ENCODE results near the gene NSUN2. TPM values are rescaled to one million over a fixed set of nuclear protein-coding genes. Genes with fewer than 3 reads are reported as not detected.

Gene NSUN2
- polyA plus RNA-seq, 2 of the 4 experiments (the other 2 are of a cell fraction) = 95.7 to 101 TPM

- Histone ChIP-seq H3K4me3 (no peak overlapping the region), H3K9me3 (no peaks in the 10 kb centered on the region), H3K4me1 (no peaks in the 10 kb centered on the region), H3K4me2 (no peak overlapping the region), H3K27ac (no peak overlapping the region)
- no peak; a peak in 1 of 6 replicates for ATAC-seq
- no peak for DNase-seq (ENCODE audit: low read depth in 1 of 2, low spot score in 1 of 2)
- ChIA-PET CTCF (interaction anchor here (1.1 kb wide), 1 partner anchor 20 kb away, joined by 7 read pairs; no protein-coding TSS in a partner anchor), POLR2A (no interaction called here)
- no peak for TF ChIP-seq JUNB (IDR thresholded peaks at IDR 0.05)
- TF ChIP-seq EP300 (IDR thresholded peaks at IDR 0.05) = no peak
- no peak for TF ChIP-seq HDAC2 (IDR thresholded peaks at IDR 0.05)
- no peak for TF ChIP-seq PBX3 (IDR thresholded peaks at IDR 0.05)
- no peak for TF ChIP-seq ZFP36 (IDR thresholded peaks at IDR 0.05; ENCODE audit: borderline replicate concordance, partially characterized antibody)
- no peak for TF ChIP-seq POLR2AphosphoS2 (conservative IDR thresholded peaks at IDR 0.05; ENCODE audit: low read length)
- TF ChIP-seq HOXB13 (CRISPR knock-in tag; IDR thresholded peaks at IDR 0.05; ENCODE audit: low read depth) = no peak
- no peak for TF ChIP-seq RAD21 (conservative IDR thresholded peaks at IDR 0.05 in 1 of 2, IDR thresholded peaks at IDR 0.05 in 1 of 2)
- no peak for TF ChIP-seq SREBF2 (IDR thresholded peaks at IDR 0.05)
- TF ChIP-seq NFE2L2 (conservative IDR thresholded peaks at IDR 0.05; ENCODE audit: low read length) = no peak
- TF ChIP-seq ZC3H11A (IDR thresholded peaks at IDR 0.05) = no peak
- TF ChIP-seq FOSB (CRISPR knock-in tag; IDR thresholded peaks at IDR 0.05) = no peak
- TF ChIP-seq EHMT2 (IDR thresholded peaks at IDR 0.05; ENCODE audit: low read depth) = no peak
- TF ChIP-seq FOSL2 (IDR thresholded peaks at IDR 0.05) = no peak
- no peak for TF ChIP-seq FOSL2 (CRISPR knock-in tag; IDR thresholded peaks at IDR 0.05)
- TF ChIP-seq HOXA7 (CRISPR knock-in tag; IDR thresholded peaks at IDR 0.05) = no peak
- TF ChIP-seq MAX (IDR thresholded peaks at IDR 0.05) = no peak
- TF ChIP-seq ATOH8 (CRISPR knock-in tag; IDR thresholded peaks at IDR 0.05; ENCODE audit: low read depth) = no peak
- TF ChIP-seq ESRRA (IDR thresholded peaks at IDR 0.05; ENCODE audit: borderline replicate concordance, low read length) = no peak
- WGBS (ENCODE audit: missing lambda C conversion rate) = 89% methylated on average over 5 of the region's 5 CpGs
- no peak for FAIRE-seq
These were observed 36.5 kb downstream of the NSUN2 start for GRCh38 chr5:6596388-6596787.

- FAIRE-seq (no peak), DNase-seq (ENCODE audit: low read depth in 1 of 2, low spot score in 1 of 2) (no peak), ATAC-seq (no peak; a peak in 1 of 6 replicates)
- Histone ChIP-seq H3K4me1 (no peaks in the 10 kb centered on the region), H3K4me3 (no peak overlapping the region), H3K27ac (no peak overlapping the region), H3K4me2 (no peak overlapping the region), H3K9me3 (no peaks in the 10 kb centered on the region)
- POLR2A ChIA-PET = no interaction called here
- 61% methylated on average over 3 of the region's 3 CpGs for WGBS (ENCODE audit: missing lambda C conversion rate)
- TF ChIP-seq USF2 (IDR thresholded peaks at IDR 0.05) (no peak), MAX (IDR thresholded peaks at IDR 0.05) (no peak), E2F6 (IDR thresholded peaks at IDR 0.05; ENCODE audit: borderline replicate concordance, low read depth) (no peak), GATA3 (IDR thresholded peaks at IDR 0.05; ENCODE audit: borderline replicate concordance) (no peak), POLR2AphosphoS2 (conservative IDR thresholded peaks at IDR 0.05; ENCODE audit: low read length) (no peak), ATOH8 (CRISPR knock-in tag; IDR thresholded peaks at IDR 0.05; ENCODE audit: low read depth) (no peak), CTCF (IDR thresholded peaks at IDR 0.05) (no peak), HOXA7 (CRISPR knock-in tag; IDR thresholded peaks at IDR 0.05) (no peak), SMC3 (IDR thresholded peaks at IDR 0.05) (no peak), HOXB13 (CRISPR knock-in tag; IDR thresholded peaks at IDR 0.05; ENCODE audit: low read depth) (no peak), ZFP36 (IDR thresholded peaks at IDR 0.05; ENCODE audit: borderline replicate concordance, partially characterized antibody) (no peak), RAD21 (conservative IDR thresholded peaks at IDR 0.05 in 1 of 2, IDR thresholded peaks at IDR 0.05 in 1 of 2) (no peak), RFX5 (IDR thresholded peaks at IDR 0.05) (no peak), HEYL (CRISPR knock-in tag; IDR thresholded peaks at IDR 0.05) (no peak), ZSCAN20 (CRISPR knock-in tag; IDR thresholded peaks at IDR 0.05) (no peak), POLR2A (IDR thresholded peaks at IDR 0.05; ENCODE audit: low read length) (no peak), KDM5A (IDR thresholded peaks at IDR 0.05) (no peak), BHLHE40 (IDR thresholded peaks at IDR 0.05; ENCODE audit: low read depth, low read length) (no peak), CHD2 (IDR thresholded peaks at IDR 0.05; ENCODE audit: low read length, partially characterized antibody) (no peak)
- CTCF ChIA-PET = interaction anchor here (1.1 kb wide), 1 partner anchor 18 kb away, joined by 3 read pairs; no protein-coding TSS in a partner anchor
These were observed 37.4 kb downstream of the NSUN2 start for GRCh38 chr5:6595405-6595804.
